CD4-positive, alpha-beta T cell treated with Interleukin-10 for 1 hour (primary cell): Measurements from ENCODE around the gene AFF3.

Source experiments
- DNase-seq: peaks from one replicate; pipeline ENCODE4 v3.0.0-alpha.2; 2020

AFF3 gene

DNA sequence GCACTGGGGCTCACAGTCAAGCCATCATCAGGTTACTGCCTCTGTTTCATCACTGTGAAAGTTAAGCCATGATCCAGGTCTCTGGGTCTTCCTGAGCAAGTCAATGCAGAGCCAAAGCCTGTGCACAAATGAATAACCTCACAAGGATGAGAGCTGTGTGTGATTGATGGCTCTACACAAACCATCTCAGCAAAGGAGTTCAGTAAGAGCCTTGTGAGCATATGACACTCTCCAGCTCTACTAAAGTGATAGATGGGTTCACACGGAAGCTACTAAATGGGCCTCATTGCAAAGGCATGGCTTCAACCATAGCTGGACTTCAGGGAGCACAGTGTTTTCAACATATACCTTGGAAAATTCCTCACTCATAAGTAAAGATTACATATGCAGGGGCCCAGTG is 101.5 kb downstream of the AFF3 start:
- no peak for DNase-seq

DNA sequence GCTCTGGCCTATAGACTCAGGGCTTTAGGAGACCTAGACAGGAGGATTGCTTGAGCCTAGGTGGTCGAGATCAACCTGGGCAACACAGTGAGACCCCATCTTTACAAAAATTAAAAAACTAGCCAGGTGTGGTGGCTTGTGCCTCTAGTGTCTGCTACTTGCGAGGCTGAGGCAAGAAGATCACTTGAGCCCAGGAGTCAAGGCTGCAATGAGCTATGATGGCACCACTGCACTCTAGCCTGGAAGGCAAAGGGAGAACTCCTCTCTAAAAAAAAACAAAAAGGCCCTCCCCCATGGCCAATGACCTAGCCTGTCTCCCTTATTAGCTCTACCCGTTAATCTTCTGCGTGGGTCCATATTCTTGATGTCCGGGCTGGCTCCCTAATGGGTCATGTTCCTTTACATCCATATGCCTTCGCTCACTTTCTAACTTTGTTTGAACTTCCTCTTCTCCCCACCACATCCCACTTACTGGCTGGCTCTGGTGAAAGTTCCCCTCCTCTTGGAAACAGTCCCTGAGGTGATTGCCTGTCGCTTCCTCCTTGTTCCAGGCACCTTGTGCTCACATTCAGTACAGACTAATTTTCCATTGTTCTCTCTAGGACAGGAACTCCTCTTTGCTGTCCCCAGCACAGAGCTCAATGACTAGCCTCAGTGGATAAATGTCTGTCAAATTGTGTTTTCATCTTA is 103.0 kb downstream of the AFF3 start:
- no peak for DNase-seq

DNA sequence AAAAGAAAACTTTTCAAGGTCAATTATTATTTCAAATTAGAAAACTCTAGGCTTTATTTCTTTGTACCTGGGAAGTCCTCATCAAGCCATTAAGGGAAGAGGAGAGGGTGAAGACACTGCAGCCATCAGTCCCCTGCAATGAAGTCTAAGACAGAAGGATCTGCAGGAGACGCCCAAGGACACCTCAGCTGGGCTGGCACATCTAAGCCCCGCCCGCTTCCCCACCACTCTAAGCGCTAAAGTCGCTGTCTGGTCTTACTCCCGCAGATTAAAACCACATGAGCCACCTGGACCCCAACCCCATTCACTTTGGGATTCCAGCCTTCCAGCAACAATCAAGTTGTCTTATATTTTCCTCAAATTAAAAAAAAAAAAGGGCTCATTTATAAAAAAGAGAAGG is 104.4 kb downstream of the AFF3 start:
- no peak for DNase-seq

DNA sequence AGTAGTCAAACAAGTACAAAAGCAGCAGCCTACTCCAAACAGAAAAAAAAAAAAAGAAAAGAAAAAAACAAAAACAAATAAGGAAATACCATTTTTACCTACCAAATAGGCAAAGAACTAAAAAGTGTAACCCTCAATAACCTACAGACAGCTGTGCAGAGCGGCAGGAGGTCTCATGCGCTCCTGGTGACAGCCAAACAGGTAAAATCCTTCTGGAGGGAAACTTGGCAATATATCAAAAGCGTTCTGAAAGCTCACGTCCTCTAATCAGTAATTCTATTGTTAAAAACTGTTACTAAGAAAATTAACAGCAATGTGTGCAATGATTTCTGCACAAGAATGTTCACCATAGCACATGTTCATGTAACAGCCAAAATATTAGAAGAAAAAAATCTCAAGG is 105.6 kb downstream of the AFF3 start:
- no peak for DNase-seq

DNA sequence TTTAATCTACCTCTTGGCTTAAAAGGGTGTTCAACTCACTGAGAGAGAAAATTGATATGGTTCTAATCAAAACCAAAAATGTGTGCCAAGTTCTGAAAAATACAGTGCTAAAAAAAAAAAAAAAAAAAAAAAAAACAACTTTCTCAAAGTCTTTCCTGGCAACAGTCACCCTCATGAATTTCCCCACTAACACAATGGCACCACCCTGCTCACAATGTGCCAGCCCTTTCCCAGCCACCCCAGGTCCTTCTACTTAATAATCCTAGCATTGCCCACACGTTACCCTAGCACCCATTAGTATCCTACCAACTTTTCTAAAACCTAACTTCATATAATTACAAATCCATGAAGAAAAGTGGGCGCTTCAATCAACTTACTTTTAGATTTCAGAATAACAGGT is 106.4 kb downstream of the AFF3 start:
- DNase-seq, result no peak

DNA sequence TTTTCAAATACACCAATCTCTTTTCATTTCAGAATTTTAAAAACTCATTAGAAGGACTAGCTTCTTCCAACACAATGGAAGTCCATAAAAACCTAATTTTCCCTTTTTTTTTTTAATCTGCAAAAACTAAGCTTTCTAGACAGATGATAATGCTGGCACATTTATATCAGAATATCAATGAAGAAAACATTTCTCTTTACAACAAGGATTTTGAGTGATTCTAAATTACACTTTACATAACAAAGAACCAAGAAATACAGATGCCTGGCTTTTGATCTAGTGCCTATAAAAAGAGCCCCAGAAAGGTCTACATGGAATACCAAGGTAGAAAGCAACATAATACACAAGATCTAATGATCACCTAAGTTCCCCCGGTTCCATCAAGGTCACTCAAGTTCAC is 108.0 kb downstream of the AFF3 start:
- no peak for DNase-seq

DNA sequence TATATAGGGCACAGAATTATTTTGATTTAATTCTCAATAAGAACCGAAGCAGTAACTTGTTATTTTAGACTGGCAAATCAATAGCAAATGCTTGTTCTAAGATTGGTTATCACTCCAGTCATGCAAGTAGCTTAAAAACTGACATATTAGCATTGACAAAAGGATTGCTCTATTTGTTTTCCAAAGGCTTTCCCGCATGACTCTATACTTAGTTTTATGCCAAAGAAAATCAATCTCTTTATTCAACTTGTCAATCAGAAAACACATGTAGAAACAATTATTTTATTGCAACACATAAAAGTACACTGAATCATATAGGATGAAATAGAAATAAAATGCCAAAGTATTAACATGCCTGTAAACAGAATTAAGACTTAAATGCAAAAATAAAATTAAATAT is 108.4 kb downstream of the AFF3 start:
- DNase-seq, result no peak

DNA sequence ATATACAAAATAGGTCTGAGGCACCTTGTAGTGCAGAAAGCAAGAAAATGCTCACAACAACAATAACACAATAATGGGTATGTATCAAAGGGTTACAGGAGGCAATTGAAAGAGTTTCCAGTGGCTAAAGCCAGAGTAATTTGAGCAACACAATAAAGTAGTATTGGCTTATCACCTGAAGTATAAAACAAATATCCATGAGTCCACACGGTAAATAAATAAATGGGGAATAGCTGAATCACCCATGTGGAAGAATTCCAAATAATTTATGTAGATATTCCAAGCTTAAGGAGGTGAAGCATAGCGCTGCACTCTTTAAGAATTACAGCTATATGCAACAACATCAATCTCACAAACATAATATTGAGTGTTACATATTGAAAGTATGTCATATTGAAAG is 110.8 kb downstream of the AFF3 start:
- no peak for DNase-seq

DNA sequence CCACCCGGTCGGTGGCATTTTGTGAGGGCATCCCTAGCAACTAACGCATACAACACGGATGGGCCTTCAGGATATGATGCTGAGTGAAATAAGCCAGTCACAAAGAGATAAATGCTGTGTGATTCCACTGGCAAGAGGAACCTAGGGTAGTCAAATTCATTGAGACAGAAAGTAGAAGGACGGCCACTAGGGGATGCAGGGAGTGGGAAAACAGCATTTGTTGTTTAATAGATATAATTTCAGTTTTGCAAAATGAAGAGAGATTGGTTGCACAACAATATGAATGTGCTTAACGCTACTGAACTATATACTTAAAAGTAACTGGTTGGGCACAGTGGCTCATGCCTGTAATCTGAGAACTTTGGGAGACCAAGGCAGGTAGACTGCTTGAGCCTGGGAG is 112.9 kb downstream of the AFF3 start:
- no peak for DNase-seq

DNA sequence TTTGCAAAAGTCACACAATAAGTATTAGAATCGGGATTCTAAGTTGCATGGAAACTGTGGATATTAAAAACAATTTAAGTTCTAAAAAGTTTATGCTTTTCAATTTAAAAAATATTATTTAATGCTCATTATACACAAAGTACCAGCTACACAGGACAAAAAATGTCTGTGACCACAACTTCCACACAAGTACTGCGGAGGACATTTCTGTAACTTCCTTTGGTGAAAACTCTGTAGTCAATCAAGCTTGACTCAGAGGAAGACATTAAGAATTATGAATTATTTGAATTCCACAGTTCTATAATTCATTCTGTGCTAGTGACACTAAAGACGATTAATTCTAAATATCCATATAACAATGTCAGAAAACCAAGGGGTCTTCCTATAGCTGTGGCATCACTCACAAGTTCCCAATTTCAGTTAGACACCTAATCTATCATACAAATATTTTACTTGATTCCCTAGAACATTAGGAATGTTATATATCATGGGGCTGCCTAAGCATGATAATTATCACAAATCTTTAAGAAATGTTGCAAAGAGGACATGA is 120.5 kb downstream of the AFF3 start:
- no peak for DNase-seq

DNA sequence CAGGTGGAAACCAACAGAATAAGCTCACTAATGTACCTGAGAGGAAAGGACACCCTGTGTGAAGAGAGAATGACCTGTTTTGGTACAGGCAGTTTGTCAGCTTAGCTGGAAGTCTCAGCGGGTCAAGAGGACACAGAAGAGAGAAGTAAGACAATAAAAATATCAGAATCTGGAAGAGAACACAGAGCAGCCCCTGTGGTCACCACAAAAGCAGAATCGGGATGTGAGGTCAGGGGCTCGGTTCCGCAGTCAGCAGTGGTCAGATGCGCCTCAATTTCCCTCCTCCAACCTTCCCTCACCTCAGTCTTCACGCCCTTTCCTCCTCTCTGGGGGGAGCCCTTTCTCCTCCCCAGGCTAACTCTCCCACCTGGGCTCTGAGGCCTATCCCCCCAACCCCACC is 122.9 kb downstream of the AFF3 start:
- DNase-seq, result no peak

DNA sequence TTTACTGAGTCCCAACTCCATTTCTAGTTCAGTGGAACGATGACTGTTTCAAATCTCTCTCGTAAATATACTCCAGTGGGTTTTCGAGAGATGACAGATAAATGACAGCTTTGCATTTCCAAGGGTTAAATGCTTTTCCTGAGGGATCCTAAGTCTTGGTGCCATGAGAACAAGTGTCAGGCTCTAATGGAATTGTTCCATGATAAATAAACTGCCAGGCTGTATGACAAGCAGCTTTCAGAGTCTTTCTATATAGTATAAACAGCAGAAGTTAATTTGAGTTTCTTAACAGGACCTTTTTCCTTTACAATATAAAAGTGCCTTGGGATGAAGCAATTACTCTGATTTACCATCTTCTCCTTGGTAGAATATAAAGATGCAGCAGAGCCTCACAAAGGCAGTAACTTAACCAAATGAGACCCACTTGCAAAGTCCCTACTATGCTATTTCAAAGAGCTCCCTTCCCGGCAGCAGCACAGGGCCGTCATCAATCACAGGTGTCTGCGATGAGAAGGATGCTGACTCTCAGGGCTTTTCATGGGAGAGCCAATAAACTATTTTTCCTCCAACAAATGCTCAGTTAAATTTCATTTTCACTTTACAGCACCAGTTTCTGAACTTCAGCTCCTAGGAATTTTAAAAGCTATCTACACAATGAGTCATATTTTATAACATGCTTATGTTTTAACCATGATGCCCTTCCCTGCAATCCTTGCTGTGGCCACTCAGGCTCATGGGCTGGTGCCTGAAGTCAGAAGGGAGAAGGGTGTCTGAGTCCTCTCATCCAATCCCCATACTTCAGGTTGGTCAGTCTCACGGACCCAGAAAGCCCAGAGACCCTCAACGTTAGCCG is 123.8 kb downstream of the AFF3 start:
- DNase-seq, result no peak

DNA sequence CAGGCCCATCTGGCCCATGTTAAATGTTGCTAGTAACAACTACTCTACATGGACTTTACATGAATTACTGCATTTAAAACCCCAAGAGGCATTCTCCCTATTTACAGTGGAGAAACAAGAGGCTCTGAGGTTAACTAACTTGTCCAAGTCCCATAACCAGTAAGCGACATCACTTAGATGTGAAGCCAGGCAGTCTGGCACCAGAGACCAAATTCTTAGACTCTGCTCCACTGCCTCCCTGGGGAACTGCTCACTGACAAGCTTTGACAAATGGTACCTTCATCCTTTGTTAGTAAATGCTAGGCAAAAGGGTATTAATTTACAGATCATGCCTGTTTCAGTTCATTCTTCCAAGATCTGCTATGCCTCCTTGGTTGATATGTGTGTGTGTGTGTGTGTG is 124.8 kb downstream of the AFF3 start:
- no peak for DNase-seq

DNA sequence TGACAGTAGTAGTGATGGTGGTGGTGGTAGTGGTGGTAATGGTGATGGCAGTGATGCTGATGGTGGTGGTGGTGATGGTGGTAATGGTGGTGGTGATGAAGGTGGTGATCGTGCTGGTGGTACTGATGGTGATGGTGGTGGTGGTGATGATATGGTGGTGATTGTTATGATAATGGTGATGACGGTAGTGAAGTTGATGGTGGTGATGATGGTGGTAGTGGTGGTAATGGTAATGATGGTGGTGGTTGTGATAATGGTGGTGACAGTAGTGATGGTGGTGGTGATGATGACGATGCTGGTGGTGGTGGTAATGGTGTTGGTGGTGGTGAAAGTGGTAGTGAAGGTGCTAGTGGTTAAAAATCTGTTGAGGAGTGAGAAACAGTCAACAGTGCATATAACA is 125.6 kb downstream of the AFF3 start:
- no peak for DNase-seq

DNA sequence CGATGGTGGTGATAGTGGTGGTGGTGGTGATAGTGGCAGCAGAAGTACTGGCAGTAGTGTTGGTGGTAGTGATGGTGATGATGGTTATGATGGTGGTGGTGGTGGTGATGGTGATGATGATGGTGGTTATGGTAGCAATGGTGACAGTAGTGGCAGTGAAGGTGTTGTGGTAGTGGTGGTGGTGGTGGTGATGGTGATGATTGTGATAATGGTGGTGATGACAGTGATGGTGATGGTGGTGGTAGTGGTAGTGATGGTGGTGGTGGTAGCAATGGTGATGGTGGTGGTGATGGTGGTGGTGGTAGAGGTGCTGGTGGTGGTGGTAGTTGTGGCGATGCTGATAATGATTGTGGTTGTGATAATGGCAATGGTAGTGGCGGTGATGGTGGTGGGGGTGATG is 126.5 kb downstream of the AFF3 start:
- DNase-seq, result no peak

DNA sequence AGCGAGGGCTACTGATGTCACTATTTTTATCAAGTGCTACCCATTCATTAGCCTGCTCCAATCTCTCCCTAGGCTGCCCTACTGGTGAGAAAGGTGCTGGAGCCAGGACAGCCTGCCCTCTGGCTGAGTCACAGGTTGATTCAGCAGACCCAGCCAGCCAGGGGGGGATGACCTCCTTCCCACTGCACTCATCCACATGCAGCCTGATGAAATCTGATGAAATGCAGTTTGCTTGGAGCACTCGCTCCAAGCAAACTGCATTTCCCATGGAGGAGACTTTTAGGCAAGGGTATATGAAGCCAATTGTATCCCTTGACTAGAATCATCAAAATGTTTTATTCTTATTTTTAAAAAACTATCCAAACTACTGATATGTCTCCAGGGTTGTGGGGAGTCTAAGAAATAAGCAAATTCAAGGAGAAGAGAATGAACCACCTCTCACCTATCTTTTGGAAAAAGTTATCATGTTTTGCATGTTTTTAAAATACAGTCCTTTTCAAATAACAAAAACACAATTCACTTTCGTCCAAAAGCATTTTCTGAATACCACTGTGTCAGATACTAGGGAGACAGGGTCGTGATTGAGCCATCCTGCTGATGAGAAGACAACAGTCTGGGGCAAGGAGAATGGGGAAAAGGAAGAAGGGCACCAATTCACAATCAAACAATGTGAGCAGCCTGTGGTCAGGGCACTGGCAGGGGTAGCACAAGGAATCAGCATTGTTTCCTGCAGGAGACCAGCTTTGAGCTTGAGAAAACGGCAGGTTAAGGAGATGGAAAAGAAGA is 128.3 kb downstream of the AFF3 start:
- DNase-seq, result no peak

DNA sequence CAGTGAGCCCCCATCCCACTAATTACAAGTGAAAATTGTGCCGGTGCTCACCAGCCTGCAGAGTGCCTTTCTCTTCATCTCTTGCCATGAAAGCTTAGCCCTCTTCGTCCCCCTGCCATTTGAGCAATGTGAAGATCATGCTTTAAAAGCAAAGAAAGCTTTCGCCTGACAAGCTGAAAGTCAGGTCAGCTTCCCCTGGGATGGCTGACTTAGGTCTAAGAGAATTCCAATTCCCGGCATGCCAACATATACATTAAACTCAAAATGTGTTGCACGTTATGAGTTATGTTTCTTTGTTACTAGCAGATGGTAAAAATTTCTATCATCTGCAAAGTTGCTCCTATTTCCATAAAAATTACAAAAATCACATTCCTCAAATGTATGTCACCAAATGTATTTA is 129.8 kb downstream of the AFF3 start:
- no peak for DNase-seq

DNA sequence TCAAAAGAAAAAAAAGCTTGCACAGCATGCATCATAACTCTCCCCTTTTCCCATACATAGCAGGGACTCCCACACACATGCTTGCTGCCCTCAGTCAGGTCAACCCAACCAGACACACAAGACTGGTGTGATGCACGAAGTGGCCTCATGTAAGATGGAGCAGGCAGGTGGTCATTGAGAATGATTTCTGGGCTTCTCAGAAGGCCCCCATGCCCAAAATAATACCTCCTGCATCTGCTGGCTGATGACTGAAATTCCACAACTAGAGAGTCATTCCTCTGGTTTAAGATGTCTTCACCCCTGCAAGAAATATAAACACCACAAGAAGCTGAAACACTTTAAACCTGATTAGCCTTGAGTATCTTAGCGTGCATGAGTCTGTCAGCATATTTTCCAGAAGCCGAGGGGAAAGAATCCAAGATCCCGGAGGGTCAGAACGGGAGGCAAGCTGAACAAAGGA is 131.1 kb downstream of the AFF3 start:
- DNase-seq, result no peak

DNA sequence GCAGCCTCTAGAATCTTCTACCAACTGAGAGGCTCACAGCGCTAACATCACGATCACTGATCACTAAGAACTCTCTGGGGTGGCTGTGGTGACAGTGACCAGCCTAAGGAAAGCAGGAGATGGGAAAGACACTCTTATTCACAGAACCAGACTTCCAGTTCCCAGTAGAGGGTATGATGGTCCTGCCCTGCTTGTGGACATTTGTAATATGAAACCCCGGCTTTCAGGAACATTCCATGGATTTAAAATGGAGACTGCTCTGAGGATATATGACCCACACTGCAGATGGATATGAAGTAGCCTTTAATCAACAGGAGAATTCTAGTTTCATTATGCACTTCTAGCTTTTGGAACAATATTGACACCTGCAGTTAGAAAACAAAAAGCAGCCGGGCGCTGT is 131.8 kb downstream of the AFF3 start:
- no peak for DNase-seq

DNA sequence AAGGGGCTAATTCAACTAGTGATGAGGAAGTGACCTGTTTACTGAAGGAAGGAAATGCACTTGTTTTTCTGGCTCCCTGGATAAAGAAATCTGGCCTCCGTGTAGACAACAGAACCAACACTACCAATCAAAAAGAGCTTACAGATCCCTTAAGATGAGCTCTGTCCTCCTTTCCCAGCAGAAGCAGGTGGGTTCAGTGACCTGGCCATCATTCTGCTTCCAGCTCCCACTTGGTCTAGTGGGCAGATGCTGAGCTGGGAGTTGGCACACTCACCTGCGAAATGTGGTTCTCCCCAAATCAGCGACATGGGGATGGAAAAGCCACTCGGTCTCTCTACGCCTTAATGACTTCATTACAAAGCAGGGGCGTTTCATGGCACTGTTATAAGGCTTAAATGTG is 132.6 kb downstream of the AFF3 start:
- no peak for DNase-seq

DNA sequence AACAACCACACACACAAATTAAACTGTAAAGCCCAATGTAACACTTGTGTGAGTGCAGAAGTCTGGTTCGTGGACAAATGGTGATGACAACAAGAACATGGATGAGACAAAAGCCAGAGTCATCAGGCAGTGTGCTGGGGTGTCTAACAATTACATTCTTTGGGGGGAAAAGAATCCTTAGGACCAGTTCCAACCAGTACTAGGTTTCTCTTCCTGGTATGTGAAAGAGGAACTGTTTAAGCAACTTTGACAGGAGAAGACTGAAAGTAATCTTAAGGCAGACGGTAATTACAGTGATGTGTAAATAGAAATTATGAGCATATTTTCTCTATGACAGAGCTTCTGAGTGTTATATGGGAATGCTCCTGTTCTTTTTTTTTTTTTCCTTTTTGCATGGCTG is 133.4 kb downstream of the AFF3 start:
- DNase-seq, result no peak

DNA sequence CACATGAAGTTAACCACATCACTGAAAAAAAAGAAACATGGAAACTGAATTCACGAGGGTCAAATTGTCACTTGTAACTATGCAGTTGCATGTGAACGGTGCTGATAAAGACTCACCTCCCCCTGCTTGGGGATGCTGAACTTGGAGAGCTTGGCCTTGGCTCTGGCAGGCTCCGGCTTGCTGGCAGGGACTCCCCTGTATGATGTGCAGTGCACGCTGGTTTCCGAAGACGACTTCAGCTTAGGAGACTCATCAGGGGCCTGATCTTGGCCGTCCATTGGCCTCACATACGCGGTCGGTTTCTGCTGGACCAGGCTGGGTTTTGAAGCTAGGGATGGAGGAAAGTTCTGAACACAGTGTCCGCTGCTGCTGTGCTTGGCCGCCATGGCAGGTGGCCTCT is 135.9 kb downstream of the AFF3 start:
- no peak for DNase-seq

DNA sequence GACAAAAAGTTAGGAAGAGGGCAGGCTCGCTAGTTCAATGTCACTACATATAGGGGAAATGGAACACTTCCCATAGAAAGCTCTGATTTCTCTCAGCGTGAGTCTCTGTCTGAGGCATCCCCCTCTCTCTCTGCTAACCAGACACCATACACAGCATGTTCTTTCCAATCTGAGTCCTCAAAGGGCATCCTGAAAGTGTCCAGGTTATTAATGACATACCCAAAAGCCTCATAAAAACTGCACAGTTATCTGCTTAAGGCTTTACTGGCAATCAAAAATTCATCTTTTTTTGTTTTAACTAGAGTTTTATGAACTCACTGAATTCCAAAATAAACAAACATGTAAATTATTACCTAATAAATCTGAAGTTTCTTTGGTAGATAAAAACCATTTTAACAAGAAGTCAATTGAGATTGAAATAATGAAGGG is 137.4 kb downstream of the AFF3 start:
- DNase-seq, result no peak
